Left colon (tissue), 2 donors: ENCODE data around the gene ACTN1. TPM values are rescaled to one million over a fixed set of nuclear protein-coding genes. Genes with fewer than 3 reads are reported as not detected.
A peak's percentile ranks its signal among the peaks of the same experiment; 100 is the strongest.

Source experiments
- ATAC-seq: fragments of 200-7000 bp; cut with Tn5 transposase; one replicate; pipeline ENCODE4 v1.9.1; 2020; ENCODE audit warnings: mild to moderate bottlenecking, moderate library complexity
- DNase-seq, 2 donors: peaks; one replicate each; pipeline ENCODE4 v3.0.0-alpha.2; 2020
- intact Hi-C, 2 donors: fragments of 100-400 bp; cut with DNase I in 1 of 2; cut with micrococcal nuclease in 1 of 2; formaldehyde crosslinking; loops; one replicate each; pipeline versions ENCODE4 v1.11.2 to v1.14.0; 2022; cut with DNase I, micrococcal nuclease
- total RNA-seq, 2 donors: library from RNA; stranded (reverse); fragmentation: NEBNext Ultra II Directional; extraction: Animal tissue kit (Norgen Biotek cat#: 25700); gene quantifications; one replicate each; pipeline ENCODE4 v1.2.1, GENCODE V29; 2021
- donor health status: DM: no; HTN: no; CAD: no.
- donor health status: DM: yes; HTN: yes; CAD: no.

Gene ACTN1
- total RNA-seq, 2 donors from 2014 or later: 89.9 to 132 TPM

GRCh38 chr14:68908803-68909202 lies 70.3 kb downstream of the ACTN1 start:
- DNase-seq (no peak), ATAC-seq (no peak)
- intact Hi-C loops: loop anchor here in 1 of 2 donors (10.0 kb wide), 1 partner anchor 186 kb away; no protein-coding TSS in a partner anchor

- ATAC-seq: no peak
- intact Hi-C loops: loop anchor here in 1 of 2 donors (10.0 kb wide), 1 partner anchor 187 kb away; no protein-coding TSS in a partner anchor
Measured at GRCh38 chr14:68908201-68908600, 70.9 kb downstream of the ACTN1 start.

GRCh38 chr14:68906439-68906838 lies 72.7 kb downstream of the ACTN1 start:
- intact Hi-C loops: loop anchor here in 1 of 2 donors (10.0 kb wide), 1 partner anchor 188 kb away; no protein-coding TSS in a partner anchor
- ATAC-seq (no peak), DNase-seq (no peak)

More at GRCh38 chr14:68908201-68908600, 70.9 kb downstream of the ACTN1 start:
- no peak for DNase-seq

GRCh38 chr14:68905107-68905895 lies 73.8 kb downstream of the ACTN1 start:
- ATAC-seq (no peak), DNase-seq (no peak)
- intact Hi-C loops: loop anchor here in 1 of 2 donors (10.0 kb wide), 1 partner anchor 190 kb away; no protein-coding TSS in a partner anchor

- DNase-seq: no peak
- intact Hi-C loops: loop anchor here in 1 of 2 donors (10.0 kb wide), 1 partner anchor 192 kb away; no protein-coding TSS in a partner anchor
- no peak for ATAC-seq
Measured at GRCh38 chr14:68902357-68902756, 76.7 kb downstream of the ACTN1 start.

GRCh38 chr14:68899033-68899603 lies 80.0 kb downstream of the ACTN1 start:
- DNase-seq: no peak
- peak; percentile 48 for ATAC-seq
- intact Hi-C loops: no loop called here

GRCh38 chr14:68898248-68899032 lies 80.7 kb downstream of the ACTN1 start:
- ATAC-seq (peak; percentile 13), DNase-seq (no peak)
- intact Hi-C loops: no loop called here

GRCh38 chr14:68897559-68898155 lies 81.4 kb downstream of the ACTN1 start:
- intact Hi-C loops: no loop called here
- ATAC-seq: no peak
- DNase-seq: no peak

- DNase-seq (no peak), ATAC-seq (no peak)
- intact Hi-C loops: no loop called here
Measured at GRCh38 chr14:68896132-68896531, 83.0 kb downstream of the ACTN1 start.

GRCh38 chr14:68894802-68895703 lies 84.0 kb downstream of the ACTN1 start:
- no peak for ATAC-seq
- DNase-seq: no peak
- intact Hi-C loops: no loop called here

- ATAC-seq (no peak), DNase-seq (peak; percentile 26 to 77)
- intact Hi-C loops: no loop called here
Measured at GRCh38 chr14:68894123-68894522, 85.0 kb downstream of the ACTN1 start.

- DNase-seq: no peak
- ATAC-seq: no peak
- intact Hi-C loops: no loop called here
Measured at GRCh38 chr14:68893566-68893965, 85.5 kb downstream of the ACTN1 start.

GRCh38 chr14:68892961-68893360 lies 86.1 kb downstream of the ACTN1 start:
- peak in 1 of 2 donors; percentile 12 for DNase-seq
- no peak for ATAC-seq
- intact Hi-C loops: no loop called here

GRCh38 chr14:68891851-68892660 lies 87.0 kb downstream of the ACTN1 start:
- intact Hi-C loops: no loop called here
- no peak for ATAC-seq
- no peak for DNase-seq

- intact Hi-C loops: no loop called here
- DNase-seq (no peak), ATAC-seq (no peak)
Measured at GRCh38 chr14:68890173-68890931, 88.8 kb downstream of the ACTN1 start.

- no peak for DNase-seq
- ATAC-seq: no peak
Measured at GRCh38 chr14:68888883-68889282, 90.2 kb downstream of the ACTN1 start.

More at GRCh38 chr14:68888883-68889282, 90.2 kb downstream of the ACTN1 start:
- intact Hi-C loops: no loop called here
